ENCODE results near the gene D2HGDH. TPM values are rescaled to one million over a fixed set of nuclear protein-coding genes. Genes with fewer than 3 reads are reported as not detected.

The D2HGDH gene
- total and polyA plus RNA-seq, 2 of the 8 experiments (the other 6 are each of a cell fraction or from before 2014, with no cell fraction given): 3.4 to 8.1 TPM

DNA sequence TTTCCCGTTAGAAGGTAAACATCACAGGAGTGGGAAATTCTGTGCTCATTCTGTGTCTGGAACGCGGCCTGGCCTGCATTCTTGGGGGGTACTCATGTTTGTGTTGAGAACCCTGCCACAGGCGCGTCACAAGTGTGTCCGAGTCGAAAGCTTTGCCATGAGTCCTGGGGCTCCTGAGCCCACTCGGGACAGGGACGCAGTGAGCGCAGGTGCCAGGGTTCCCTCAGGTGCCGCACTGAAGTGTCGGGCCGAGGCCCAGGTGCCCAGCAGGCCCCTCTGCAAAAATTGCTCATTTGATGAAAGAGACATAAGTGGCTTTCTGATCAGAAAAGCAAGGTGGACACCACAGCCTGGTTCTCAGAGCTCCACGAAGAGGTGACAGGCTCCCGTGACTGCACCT, 4.7 kb downstream of the D2HGDH start:
- Histone ChIP-seq H3K4me3 (ENCODE audit: extremely low read depth in 1 of 4, insufficient read depth in 2 of 4, low read depth in 3 of 4, low read length in 4 of 4) (no peak overlapping the region), H2BK120ac (replicated peaks; ENCODE audit: low read depth, low read length) (no peak overlapping the region), H3K4me2 (ENCODE audit: insufficient read depth in 1 of 2, low read depth in 2 of 2, low read length in 2 of 2) (no peak overlapping the region), H3K27me3 (replicated peaks in 1 of 4; ENCODE audit: control insufficient read depth in 3 of 4, extremely low read depth in 1 of 4, insufficient read depth in 3 of 4, low read length in 3 of 4) (no peaks in the 10 kb centered on the region; a peak in 1 of 7 replicates), H4K5ac (ENCODE audit: insufficient read length, low read depth, low read length) (no peak overlapping the region), H3K23me2 (ENCODE audit: low read depth, low read length) (peaks cover 9% of the 10 kb centered on the region; the same call in 1 of the 2 replicates), H3K79me2 (ENCODE audit: control insufficient read depth in 1 of 2, insufficient read depth in 2 of 2, low read length in 2 of 2) (no peaks in the 10 kb centered on the region), H3K36me3 (ENCODE audit: control insufficient read depth in 2 of 4, insufficient read depth in 4 of 4, low read length in 3 of 4) (no peaks in the 10 kb centered on the region), H3K56ac (replicated peaks; ENCODE audit: insufficient read length, low read depth, low read length) (no peak overlapping the region), H3K4me1 (replicated peaks in 1 of 4; ENCODE audit: control insufficient read depth in 3 of 4, insufficient read depth in 4 of 4, low read length in 3 of 4) (peaks cover 0 to 2% (median 0%) of the 10 kb centered on the region in 4 experiments; a peak in 2 of 7 replicates), H3K79me1 (ENCODE audit: low read depth, low read length) (no peaks in the 10 kb centered on the region; the same call in 1 of the 2 replicates), H4K20me1 (replicated peaks in 1 of 2; ENCODE audit: control insufficient read depth in 1 of 2, insufficient read depth in 2 of 2, low read length in 2 of 2) (peaks cover 0 to 1% of the 10 kb centered on the region in 2 experiments), H4K91ac (replicated peaks; ENCODE audit: insufficient read length, low read length) (no peak overlapping the region), H4K8ac (ENCODE audit: extremely low read depth, insufficient read depth, low read length) (no peak overlapping the region), H3K9me3 (ENCODE audit: insufficient read depth in 2 of 2, low read depth in 1 of 2, low read length in 1 of 2) (no peaks in the 10 kb centered on the region), H3K14ac (ENCODE audit: insufficient read length) (no peak overlapping the region), H3K27ac (ENCODE audit: low read depth, low read length) (no peak overlapping the region), H2BK12ac (ENCODE audit: low read depth, low read length) (no peak overlapping the region), H3K23ac (ENCODE audit: insufficient read length) (no peak overlapping the region), H3K9ac (replicated peaks in 1 of 4; ENCODE audit: extremely low read depth in 1 of 4, low read depth in 3 of 4, low read length in 3 of 4) (no peak overlapping the region), H2AK5ac (ENCODE audit: low read depth, low read length) (no peak overlapping the region), H3K18ac (ENCODE audit: extremely low read depth, low read length) (no peak overlapping the region), H2AFZ (ENCODE audit: low read length) (no peak overlapping the region), H2BK5ac (ENCODE audit: low read depth, low read length) (no peak overlapping the region), H2BK20ac (ENCODE audit: low read length) (no peak overlapping the region), H3K4ac (replicated peaks; ENCODE audit: insufficient read length, low read depth, low read length) (no peak overlapping the region), H2BK15ac (ENCODE audit: low read length) (no peak overlapping the region)
- ChIA-PET CTCF (ENCODE audit: partially characterized antibody) (interaction anchor here (0.8 to 2.0 kb wide), 5 partner anchors 30 to 139 kb away, joined by 3 to 6 read pairs (median 3); no protein-coding TSS in a partner anchor), POLR2A (ENCODE audit: partially characterized antibody) (interaction anchor here (1.5 kb wide), 1 partner anchor 37 kb away, joined by 6 read pairs; the partner anchor contains the start of gene ING5)
- FAIRE-seq (no peak), DNase-seq (ENCODE audit: low read depth in 1 of 2, low spot score in 2 of 2) (no peak)
- 89% methylated on average over 15 of the region's 15 CpGs; no CpG with 5 or more reads in 1 of the 2 experiments for WGBS, 2 experiments (ENCODE audit: extremely low coverage in 1 of 2, insufficient coverage in 1 of 2, insufficient read length in 1 of 2, insufficient replicate concordance in 2 of 2, low coverage in 1 of 2, low lambda C conversion rate in 2 of 2, missing lambda C conversion rate in 1 of 2)
- no peak for TF ChIP-seq SAP30 (IDR thresholded peaks at IDR 0.05; ENCODE audit: insufficient read depth, insufficient replicate concordance, low read length)
- TF ChIP-seq CHD1 (IDR thresholded peaks at IDR 0.05; ENCODE audit: low read depth, low read length): no peak
- no peak for TF ChIP-seq ZNF274 (IDR thresholded peaks at IDR 0.05; ENCODE audit: borderline replicate concordance, extremely low read depth, low read length)
- TF ChIP-seq HDAC6 (IDR thresholded peaks at IDR 0.05; ENCODE audit: low read depth, low read length): no peak
- TF ChIP-seq CHD2 (IDR thresholded peaks at IDR 0.05; ENCODE audit: low read length): no peak
- TF ChIP-seq CEBPB (IDR thresholded peaks at IDR 0.05; ENCODE audit: low read depth, low read length): no peak
- no peak for TF ChIP-seq EP300 (IDR thresholded peaks at IDR 0.05; ENCODE audit: borderline replicate concordance in 1 of 2, low read depth in 2 of 2, low read length in 2 of 2)
